IPS DF 6.9 (cell line): ENCODE data around the gene PTPRN2.
"Not testable (repeated sequence)": the region's sequence is repeated elsewhere in the genome, so short reads cannot be mapped to it uniquely, and the experiment has no call there.

Experiments
- DNase-seq: peaks from one replicate; pipeline ENCODE4 v3.0.0-alpha.2; 2013; ENCODE audit warnings: low read depth, low spot score
- H3K27ac ChIP-seq: one replicate; pipeline ENCODE4 v1.5.1; 2013; ENCODE audit warnings: low read length, control low read depth
- H3K27me3 ChIP-seq: 2 replicates; pipeline ENCODE4 v1.6.1; 2013; ENCODE audit warnings: mild to moderate bottlenecking, low read length; ENCODE audit not compliant: control insufficient read depth, insufficient read depth
- H3K36me3 ChIP-seq: 2 replicates; pipeline ENCODE4 v1.6.1; 2013; ENCODE audit warnings: low read length; ENCODE audit not compliant: control insufficient read depth, insufficient read depth
- H3K4me1 ChIP-seq: 2 replicates; pipeline ENCODE4 v1.6.1; 2013; ENCODE audit warnings: low read length; ENCODE audit not compliant: control insufficient read depth, insufficient read depth
- H3K4me3 ChIP-seq: 2 replicates; pipeline ENCODE4 v1.5.1; 2013; ENCODE audit warnings: mild to moderate bottlenecking, low read length
- H3K9me3 ChIP-seq: 2 replicates; pipeline ENCODE4 v1.6.1; 2013; ENCODE audit warnings: low read length, inconsistent platforms; ENCODE audit not compliant: control insufficient read depth, insufficient read depth
- WGBS: extraction: QIAGEN DNeasy Blood & Tissue Kit; methylation state at CpG from one replicate; pipeline ENCODE4 v1.1.7; 2013; ENCODE audit warnings: mixed read lengths, missing lambda C conversion rate; ENCODE audit not compliant: insufficient read length, insufficient coverage; 5-methylcytosine and 5-hydroxymethylcytosine counted together

PTPRN2 gene

DNA sequence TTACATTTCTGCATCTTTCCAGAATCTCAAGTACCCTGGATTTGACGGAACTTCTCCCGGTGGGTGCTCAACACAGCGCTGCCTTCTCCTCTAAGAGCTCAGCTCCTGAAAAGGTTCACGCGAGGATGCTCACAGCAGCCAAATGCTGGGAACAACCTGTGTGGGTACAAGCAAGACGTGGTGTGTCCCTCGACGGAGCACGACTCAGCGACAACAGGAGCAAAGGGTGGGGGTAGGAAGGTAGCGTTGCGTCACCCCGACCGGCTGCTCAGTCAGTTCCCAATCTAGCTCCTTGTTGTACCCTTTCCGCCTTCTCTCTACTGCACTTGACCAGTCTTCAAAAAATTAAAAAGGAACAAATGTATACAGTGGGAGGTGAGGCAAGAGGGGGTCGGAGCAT, 117.3 kb downstream of the PTPRN2 start:
- Histone ChIP-seq H3K9me3 (peaks cover 26% of the 10 kb centered on the region), H3K27me3 (no peaks in the 10 kb centered on the region), H3K4me1 (no peaks in the 10 kb centered on the region), H3K27ac (no peak overlapping the region), H3K4me3 (no peak overlapping the region), H3K36me3 (no peaks in the 10 kb centered on the region)
- no peak for DNase-seq
- no CpG with 5 or more reads among the region's 16 CpGs for WGBS

- Histone ChIP-seq H3K4me3 (no peak overlapping the region), H3K9me3 (peaks cover 23% of the 10 kb centered on the region), H3K27me3 (no peaks in the 10 kb centered on the region), H3K27ac (no peak overlapping the region), H3K36me3 (no peaks in the 10 kb centered on the region), H3K4me1 (no peaks in the 10 kb centered on the region)
- WGBS = no CpG with 5 or more reads among the region's 8 CpGs
- DNase-seq = no peak
Measured at GRCh38 chr7:158469396-158470051, 118.1 kb downstream of the PTPRN2 start.

DNA sequence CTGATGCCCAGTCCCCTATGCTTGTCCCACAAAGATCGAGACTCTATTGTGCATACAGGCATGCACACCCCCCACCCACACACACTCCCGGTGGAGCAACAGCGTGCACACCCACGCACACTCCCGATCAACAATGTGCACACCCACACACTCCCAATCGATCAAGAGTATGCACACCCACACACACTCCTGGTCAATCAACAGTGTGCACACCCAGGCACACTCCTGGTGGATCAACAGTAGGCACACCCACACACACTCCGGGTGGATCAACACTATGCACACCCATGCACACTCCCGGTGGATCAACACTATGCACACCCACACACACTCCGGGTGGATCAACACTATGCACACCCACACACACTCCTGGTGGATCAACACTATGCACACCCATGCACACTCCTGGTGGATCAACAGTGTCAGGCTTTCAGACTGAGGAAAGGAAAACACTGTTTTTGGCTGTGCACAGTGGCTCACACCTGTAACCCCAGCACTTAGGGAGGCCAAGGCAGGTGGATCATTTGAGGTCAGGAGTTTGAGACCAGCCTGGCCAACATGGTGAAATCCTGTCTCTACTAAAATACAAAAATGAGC, 118.8 kb downstream of the PTPRN2 start:
- DNase-seq = no peak
- H3K4me3 ChIP-seq = no peak overlapping the region
- no peaks in the 10 kb centered on the region for H3K4me1 ChIP-seq
- no peaks in the 10 kb centered on the region for H3K36me3 ChIP-seq
- H3K27me3 ChIP-seq = no peaks in the 10 kb centered on the region
- WGBS = no CpG with 5 or more reads among the region's 9 CpGs
- H3K27ac ChIP-seq = no peak overlapping the region
- H3K9me3 ChIP-seq = peaks cover 19% of the 10 kb centered on the region

GRCh38 chr7:158468181-158468580, 119.4 kb downstream of the PTPRN2 start:
- Histone ChIP-seq H3K27me3 (no peaks in the 10 kb centered on the region), H3K9me3 (peaks cover 19% of the 10 kb centered on the region), H3K27ac (no peak overlapping the region), H3K4me3 (no peak overlapping the region), H3K36me3 (no peaks in the 10 kb centered on the region), H3K4me1 (no peaks in the 10 kb centered on the region)
- WGBS = no CpG with 5 or more reads among the region's 10 CpGs
- DNase-seq = no peak

DNA sequence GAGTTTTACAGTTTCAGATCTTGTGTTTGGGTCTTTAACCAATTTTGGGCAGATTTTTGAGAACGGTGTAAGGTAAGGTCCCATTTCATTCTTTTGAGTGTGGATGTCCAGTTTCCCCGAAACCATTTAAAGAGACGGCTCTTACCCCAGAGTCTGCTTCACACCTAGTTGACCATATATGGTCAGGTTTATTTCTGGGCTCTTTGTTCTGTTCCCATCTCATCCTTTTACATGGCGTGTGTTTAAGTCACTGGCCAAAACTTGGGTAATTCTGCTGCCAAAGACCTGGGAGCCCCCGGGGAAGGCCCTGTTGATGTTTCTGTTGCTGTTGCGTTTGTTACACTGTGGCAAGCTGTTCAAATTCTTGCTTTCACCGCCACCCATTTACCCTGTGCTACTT, 120.1 kb downstream of the PTPRN2 start:
- no peaks in the 10 kb centered on the region for H3K36me3 ChIP-seq
- no peaks in the 10 kb centered on the region for H3K27me3 ChIP-seq
- H3K27ac ChIP-seq = no peak overlapping the region
- H3K4me3 ChIP-seq = no peak overlapping the region
- peaks cover 16% of the 10 kb centered on the region for H3K9me3 ChIP-seq
- no peak for DNase-seq
- no peaks in the 10 kb centered on the region for H3K4me1 ChIP-seq
- no CpG with 5 or more reads among the region's 7 CpGs for WGBS

DNA sequence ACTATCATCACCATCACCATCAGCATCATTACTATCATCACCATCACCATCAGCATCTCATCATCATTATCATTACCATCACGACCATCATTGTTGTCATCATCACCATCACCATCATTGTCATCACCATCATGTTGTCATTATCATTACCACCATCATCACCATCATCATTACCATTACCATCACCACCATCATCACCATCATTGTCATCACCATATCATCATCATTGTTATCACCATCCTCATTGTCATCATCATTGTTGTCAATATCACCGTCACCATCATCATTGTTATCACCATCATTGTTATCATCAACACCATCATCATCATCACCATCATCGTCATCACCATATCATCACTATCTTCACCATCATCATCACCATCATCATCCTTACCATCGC, 124.3 kb downstream of the PTPRN2 start:
- no peaks in the 10 kb centered on the region for H3K27me3 ChIP-seq
- no peaks in the 10 kb centered on the region for H3K36me3 ChIP-seq
- no peaks in the 10 kb centered on the region for H3K4me1 ChIP-seq
- peaks cover 25% of the 10 kb centered on the region for H3K9me3 ChIP-seq
- H3K27ac ChIP-seq = no peak overlapping the region
- WGBS = 94% methylated on average over 2 of the region's 4 CpGs
- DNase-seq = no peak
- H3K4me3 ChIP-seq = no peak overlapping the region

DNA sequence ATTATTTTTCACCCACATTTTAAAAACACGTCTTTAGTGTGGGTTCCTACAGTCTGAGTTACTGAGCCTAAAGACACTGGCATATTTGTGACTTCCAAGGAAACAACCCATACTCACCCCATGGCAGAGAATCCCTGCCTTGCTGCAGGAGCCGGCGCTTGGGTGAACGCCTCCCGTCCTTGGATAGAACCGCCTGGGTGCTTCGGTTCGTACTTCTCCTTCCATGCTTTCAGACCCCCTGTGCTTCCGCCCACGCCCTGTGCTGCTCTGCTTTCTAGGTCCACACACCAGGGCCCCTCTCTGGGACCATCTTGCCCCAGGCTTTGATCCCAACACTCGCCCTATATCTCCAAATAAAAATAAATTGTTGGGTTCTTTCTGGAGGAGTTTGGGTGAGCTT, 125.8 kb downstream of the PTPRN2 start:
- H3K36me3 ChIP-seq = no peaks in the 10 kb centered on the region
- no peak overlapping the region for H3K4me3 ChIP-seq
- WGBS = no CpG with 5 or more reads among the region's 11 CpGs
- peaks cover 26% of the 10 kb centered on the region for H3K9me3 ChIP-seq
- no peak overlapping the region for H3K27ac ChIP-seq
- H3K27me3 ChIP-seq = no peaks in the 10 kb centered on the region
- no peak for DNase-seq
- no peaks in the 10 kb centered on the region for H3K4me1 ChIP-seq

- Histone ChIP-seq H3K4me3 (no peak overlapping the region), H3K4me1 (no peaks in the 10 kb centered on the region), H3K27ac (no peak overlapping the region), H3K9me3 (peaks cover 26% of the 10 kb centered on the region), H3K36me3 (no peaks in the 10 kb centered on the region), H3K27me3 (no peaks in the 10 kb centered on the region)
- no peak for DNase-seq
- WGBS = no CpG with 5 or more reads among the region's 6 CpGs
Measured at GRCh38 chr7:158460665-158461064, 127.0 kb downstream of the PTPRN2 start.

DNA sequence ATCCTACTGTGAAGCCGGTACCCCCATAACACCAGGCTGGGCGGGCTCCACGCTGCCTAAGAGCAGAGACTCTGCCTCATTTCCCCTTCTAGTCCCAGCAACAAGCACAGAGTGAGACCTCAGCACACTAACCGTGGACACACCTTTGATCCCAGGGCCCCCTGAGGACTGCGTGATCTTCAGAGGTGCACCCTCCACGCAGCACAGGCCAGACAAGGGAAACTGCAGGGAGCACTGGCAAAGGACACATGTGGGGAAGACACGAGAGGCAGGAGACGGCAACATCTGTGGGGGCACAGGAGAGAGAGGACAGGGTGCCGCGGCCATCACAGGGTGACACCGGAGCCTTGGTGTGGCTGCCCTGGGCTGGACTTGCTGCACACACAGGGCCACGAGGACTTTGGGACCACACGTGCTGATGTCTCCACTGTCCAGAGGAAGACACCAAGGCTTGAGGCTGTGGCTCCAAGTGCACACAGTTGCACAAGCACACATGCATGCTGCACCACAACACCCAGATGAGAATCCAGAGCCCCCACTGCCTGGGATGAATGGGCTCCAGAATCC, 128.8 kb downstream of the PTPRN2 start:
- H3K27ac ChIP-seq = no peak overlapping the region
- peaks cover 23% of the 10 kb centered on the region for H3K9me3 ChIP-seq
- H3K4me3 ChIP-seq = no peak overlapping the region
- WGBS = no CpG with 5 or more reads among the region's 13 CpGs
- H3K27me3 ChIP-seq = no peaks in the 10 kb centered on the region
- DNase-seq = no peak
- H3K4me1 ChIP-seq = no peaks in the 10 kb centered on the region
- no peaks in the 10 kb centered on the region for H3K36me3 ChIP-seq

- no CpG with 5 or more reads among the region's 13 CpGs for WGBS
- Histone ChIP-seq H3K4me1 (no peaks in the 10 kb centered on the region), H3K27ac (no peak overlapping the region), H3K9me3 (peaks cover 25% of the 10 kb centered on the region), H3K36me3 (no peaks in the 10 kb centered on the region), H3K4me3 (no peak overlapping the region), H3K27me3 (no peaks in the 10 kb centered on the region)
- no peak for DNase-seq
Measured at GRCh38 chr7:158458096-158458495, 129.5 kb downstream of the PTPRN2 start.

DNA sequence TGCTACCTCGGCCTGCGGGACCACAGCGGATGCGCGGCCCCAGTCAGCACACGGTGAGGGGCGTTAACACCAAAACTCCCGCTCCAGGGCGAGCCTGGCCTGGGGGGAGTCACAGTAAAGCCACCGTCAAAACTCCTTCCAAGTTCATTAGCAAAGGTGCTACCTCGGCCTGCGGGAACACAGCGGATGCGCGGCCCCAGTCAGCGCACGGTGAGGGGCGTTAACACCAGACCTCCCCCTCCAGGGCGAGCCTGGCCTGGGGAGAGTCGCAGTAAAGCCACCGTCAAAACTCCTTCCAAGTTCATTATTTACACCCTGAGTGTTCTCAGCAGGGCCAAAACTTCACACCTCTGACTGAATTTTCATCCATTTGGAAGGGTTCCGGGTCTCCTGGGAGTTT, 130.0 kb downstream of the PTPRN2 start:
- H3K27me3 ChIP-seq, H3K4me1 ChIP-seq, H3K36me3 ChIP-seq, DNase-seq, H3K4me3 ChIP-seq, H3K27ac ChIP-seq: not testable (repeated sequence)
- WGBS = no CpG with 5 or more reads among the region's 22 CpGs
- peaks cover 26% of the 10 kb centered on the region for H3K9me3 ChIP-seq
